ENCODE results near the gene KIF12. TPM values are rescaled to one million over a fixed set of nuclear protein-coding genes. Genes with fewer than 3 reads are reported as not detected.

KIF12 gene
- total RNA-seq, 1 experiment from 2014 or later: 54.6 TPM

DNA sequence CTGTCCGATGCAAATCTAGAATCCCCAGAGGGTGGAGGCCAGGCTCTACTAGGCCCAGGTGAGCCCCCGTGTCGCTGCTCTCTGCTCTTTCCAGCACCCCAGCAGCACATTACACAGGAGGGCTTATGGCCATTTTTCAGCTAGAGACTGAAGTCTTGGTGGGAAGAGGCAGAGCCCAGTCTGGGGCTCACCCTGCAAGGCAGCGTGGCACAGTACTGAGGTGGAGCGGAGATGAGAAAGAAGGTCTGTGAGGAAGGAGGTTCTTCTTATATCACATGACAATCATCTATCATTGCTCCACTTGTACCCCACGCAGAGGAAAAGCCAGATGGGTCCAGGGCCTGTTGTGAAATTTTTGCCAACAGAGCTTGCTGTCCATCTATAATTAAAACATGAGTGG, 10.0 kb upstream of the KIF12 start:
- peaks cover 5% of the 10 kb centered on the region for H3K36me3 Mint-ChIP-seq (ENCODE audit: insufficient read depth, unreplicated experiment)
- BruUV-seq (replicated peaks): no TSS peak
- Histone ChIP-seq H3K36me3 (ENCODE audit: control insufficient read depth, insufficient read depth, low read length) (no peaks in the 10 kb centered on the region), H3K4me1 (no peaks in the 10 kb centered on the region), H3K27me3 (replicated peaks; ENCODE audit: control insufficient read depth, insufficient read depth, low read length) (no peaks in the 10 kb centered on the region), H3K4me3 (ENCODE audit: low read depth, low read length) (no peak overlapping the region), H3K9me3 (no peaks in the 10 kb centered on the region)
- intact Hi-C loops (cut with micrococcal nuclease; ENCODE audit: unreplicated experiment): no loop called here
- no peaks in the 10 kb centered on the region for H3K9me3 Mint-ChIP-seq (ENCODE audit: unreplicated experiment)
- H3K27me3 Mint-ChIP-seq (ENCODE audit: insufficient read depth, unreplicated experiment): peaks cover 2% of the 10 kb centered on the region
- CTCF ChIA-PET: interaction anchor here (0.6 to 4.0 kb wide), 8 partner anchors 10 to 544 kb away, joined by 4 to 84 read pairs (median 12); partner anchors contain the start of genes COL27A1 and KIF12
- POLR2A ChIA-PET: interaction anchor here (0.6 kb wide), 1 partner anchor 10 kb away, joined by 4 read pairs; the partner anchor contains the start of gene KIF12
- TF ChIP-seq, protein P1, sequence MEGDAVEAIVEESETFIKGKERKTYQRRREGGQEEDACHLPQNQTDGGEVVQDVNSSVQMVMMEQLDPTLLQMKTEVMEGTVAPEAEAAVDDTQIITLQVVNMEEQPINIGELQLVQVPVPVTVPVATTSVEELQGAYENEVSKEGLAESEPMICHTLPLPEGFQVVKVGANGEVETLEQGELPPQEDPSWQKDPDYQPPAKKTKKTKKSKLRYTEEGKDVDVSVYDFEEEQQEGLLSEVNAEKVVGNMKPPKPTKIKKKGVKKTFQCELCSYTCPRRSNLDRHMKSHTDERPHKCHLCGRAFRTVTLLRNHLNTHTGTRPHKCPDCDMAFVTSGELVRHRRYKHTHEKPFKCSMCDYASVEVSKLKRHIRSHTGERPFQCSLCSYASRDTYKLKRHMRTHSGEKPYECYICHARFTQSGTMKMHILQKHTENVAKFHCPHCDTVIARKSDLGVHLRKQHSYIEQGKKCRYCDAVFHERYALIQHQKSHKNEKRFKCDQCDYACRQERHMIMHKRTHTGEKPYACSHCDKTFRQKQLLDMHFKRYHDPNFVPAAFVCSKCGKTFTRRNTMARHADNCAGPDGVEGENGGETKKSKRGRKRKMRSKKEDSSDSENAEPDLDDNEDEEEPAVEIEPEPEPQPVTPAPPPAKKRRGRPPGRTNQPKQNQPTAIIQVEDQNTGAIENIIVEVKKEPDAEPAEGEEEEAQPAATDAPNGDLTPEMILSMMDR (IDR thresholded peaks at IDR 0.05; ENCODE audit: insufficient read depth in 1 of 2, low read depth in 1 of 2, low read length in 1 of 2, severe bottlenecking in 1 of 2, unreplicated experiment in 1 of 2): no peak
- H3K4me1 Mint-ChIP-seq (ENCODE audit: low read depth, unreplicated experiment): peaks cover 6% of the 10 kb centered on the region
- peak in 1 of 2 experiments; percentile 12 for DNase-seq
- no peak overlapping the region for H3K4me3 Mint-ChIP-seq (ENCODE audit: unreplicated experiment)
- peak overlapping the region; percentile 12 for H3K27ac Mint-ChIP-seq (ENCODE audit: unreplicated experiment)

DNA sequence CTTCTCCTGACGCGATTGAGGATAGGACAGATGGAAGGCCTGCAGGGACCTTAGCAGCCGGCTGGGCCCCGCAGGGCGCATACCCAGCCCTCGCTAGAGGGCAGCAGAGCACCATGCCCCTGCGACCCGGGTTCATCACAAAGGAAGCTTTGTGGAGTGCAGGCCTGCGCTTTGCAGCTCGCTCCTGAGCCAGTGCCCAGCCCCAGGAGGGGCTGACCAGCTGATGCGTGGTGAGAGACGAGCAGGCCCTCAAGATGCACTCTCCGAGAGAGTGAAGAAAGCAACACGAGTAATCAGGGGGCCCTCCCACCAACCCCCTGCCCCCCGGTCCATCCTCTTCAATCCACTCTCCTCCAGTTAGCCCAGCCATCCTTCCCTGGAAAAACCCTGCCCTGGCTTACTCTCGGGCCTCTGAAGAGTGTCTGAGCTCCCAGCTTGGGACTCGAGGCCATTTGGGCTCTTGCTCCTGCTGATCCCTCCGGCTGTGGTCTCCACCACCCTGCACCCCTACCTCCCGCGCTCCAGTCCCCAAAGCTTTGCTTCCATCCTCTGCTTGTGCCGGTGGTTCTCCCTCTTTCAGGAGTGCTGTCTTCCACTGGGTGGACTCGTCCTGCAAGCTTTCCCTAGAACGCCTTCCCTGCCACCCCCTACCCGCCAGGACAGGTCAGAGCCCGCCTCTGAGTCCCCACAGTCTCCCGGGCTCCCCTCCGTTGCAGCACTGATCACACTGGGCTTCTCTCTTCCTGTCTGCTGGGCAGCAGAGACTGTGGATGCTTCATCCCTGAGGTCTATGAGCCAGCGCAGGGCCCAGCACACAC, 9.1 kb upstream of the KIF12 start:
- peak; percentile 80 to 88 for DNase-seq
- H3K27me3 ChIP-seq (replicated peaks; ENCODE audit: control insufficient read depth, insufficient read depth, low read length): no peaks in the 10 kb centered on the region
- ChIA-PET CTCF (interaction anchor here (0.5 to 4.0 kb wide), 36 partner anchors 9 to 545 kb away, joined by 3 to 84 read pairs (median 4); partner anchors contain the start of genes COL27A1 and KIF12), POLR2A (no interaction called here)
- intact Hi-C loops (cut with micrococcal nuclease; ENCODE audit: unreplicated experiment): loop anchor here (1.0 kb wide), 4 partner anchors 26 to 197 kb away; no protein-coding TSS in a partner anchor
- H3K27me3 Mint-ChIP-seq (ENCODE audit: insufficient read depth, unreplicated experiment): peaks cover 2% of the 10 kb centered on the region
- no peaks in the 10 kb centered on the region for H3K36me3 ChIP-seq (ENCODE audit: control insufficient read depth, insufficient read depth, low read length)
- H3K4me3 ChIP-seq (ENCODE audit: low read depth, low read length): no peak overlapping the region
- peaks cover 6% of the 10 kb centered on the region for H3K4me1 Mint-ChIP-seq (ENCODE audit: low read depth, unreplicated experiment)
- no peaks in the 10 kb centered on the region for H3K4me1 ChIP-seq
- H3K36me3 Mint-ChIP-seq (ENCODE audit: insufficient read depth, unreplicated experiment): no peaks in the 10 kb centered on the region
- H3K9me3 Mint-ChIP-seq (ENCODE audit: unreplicated experiment): no peaks in the 10 kb centered on the region
- H3K9me3 ChIP-seq: 0 out of 2 replicates have a peak, but pooled peaks cover 2% of the 10 kb centered on the region
- no TSS peak for BruUV-seq (replicated peaks)
- peak overlapping the region; percentile 12 for H3K27ac Mint-ChIP-seq (ENCODE audit: unreplicated experiment)
- TF ChIP-seq, protein P1 (IDR thresholded peaks at IDR 0.05; ENCODE audit: insufficient read depth in 1 of 2, low read depth in 1 of 2, low read length in 1 of 2, severe bottlenecking in 1 of 2, unreplicated experiment in 1 of 2): peak; percentile 97 to 98
- no peak overlapping the region for H3K4me3 Mint-ChIP-seq (ENCODE audit: unreplicated experiment)

DNA sequence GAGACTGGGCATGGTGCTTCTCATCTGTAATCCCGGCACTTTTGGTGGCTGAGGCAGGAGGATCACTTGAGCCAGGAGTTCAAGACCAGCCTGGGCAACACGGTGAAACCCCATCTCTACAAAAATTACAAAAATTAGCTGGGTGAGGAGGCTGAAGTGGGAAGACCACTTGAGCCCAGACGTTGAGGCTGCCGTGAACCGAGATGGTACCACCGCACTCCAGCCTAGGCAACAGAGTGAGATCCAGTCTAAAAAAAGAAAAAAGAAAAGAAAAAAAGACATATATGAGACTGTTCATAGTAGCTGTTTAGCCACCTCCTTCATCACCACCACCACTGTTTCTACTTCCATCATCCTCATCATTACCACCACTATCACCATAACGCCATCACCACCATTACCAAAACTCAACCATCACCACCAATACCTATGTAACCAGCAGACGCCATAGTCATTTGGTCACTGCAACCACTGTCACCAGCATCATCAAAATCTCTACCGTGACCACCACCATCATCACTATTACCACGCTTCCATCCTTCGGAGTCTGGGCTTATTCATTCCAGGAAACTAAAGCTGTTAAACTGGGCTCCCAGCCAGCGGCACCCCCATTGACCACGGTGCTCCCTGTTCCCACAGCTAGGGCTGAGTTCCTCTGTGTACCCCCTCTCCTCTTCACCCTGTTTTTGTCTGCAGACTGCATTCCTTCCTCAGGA, 8.4 kb upstream of the KIF12 start:
- no peaks in the 10 kb centered on the region for H3K36me3 Mint-ChIP-seq (ENCODE audit: insufficient read depth, unreplicated experiment)
- H3K27me3 Mint-ChIP-seq (ENCODE audit: insufficient read depth, unreplicated experiment): peaks cover 2% of the 10 kb centered on the region
- Histone ChIP-seq H3K9me3 (peaks cover 10% of the 10 kb centered on the region; the same call in 1 of the 2 replicates), H3K36me3 (ENCODE audit: control insufficient read depth, insufficient read depth, low read length) (no peaks in the 10 kb centered on the region), H3K27me3 (replicated peaks; ENCODE audit: control insufficient read depth, insufficient read depth, low read length) (no peaks in the 10 kb centered on the region), H3K4me1 (no peaks in the 10 kb centered on the region), H3K4me3 (ENCODE audit: low read depth, low read length) (no peak overlapping the region)
- BruUV-seq (replicated peaks): no TSS peak
- intact Hi-C loops (cut with micrococcal nuclease; ENCODE audit: unreplicated experiment): loop anchor here (1.0 kb wide), 4 partner anchors 25 to 198 kb away; no protein-coding TSS in a partner anchor
- DNase-seq: peak in 1 of 2 experiments; percentile 5
- H3K27ac Mint-ChIP-seq (ENCODE audit: unreplicated experiment): no peak overlapping the region
- ChIA-PET POLR2A (no interaction called here), CTCF (interaction anchor here (0.7 to 4.0 kb wide), 23 partner anchors 8 to 546 kb away, joined by 3 to 84 read pairs (median 6); partner anchors contain the start of genes COL27A1 and KIF12)
- H3K4me3 Mint-ChIP-seq (ENCODE audit: unreplicated experiment): no peak overlapping the region
- peaks cover 6% of the 10 kb centered on the region for H3K9me3 Mint-ChIP-seq (ENCODE audit: unreplicated experiment)
- TF ChIP-seq, protein P1 (IDR thresholded peaks at IDR 0.05; ENCODE audit: insufficient read depth in 1 of 2, low read depth in 1 of 2, low read length in 1 of 2, severe bottlenecking in 1 of 2, unreplicated experiment in 1 of 2): no peak
- peaks cover 6% of the 10 kb centered on the region for H3K4me1 Mint-ChIP-seq (ENCODE audit: low read depth, unreplicated experiment)
